Nephron (organoid): ENCODE results near the gene OLIG2.

Experiments used
- H3K27ac Mint-ChIP-seq, 3 experiments: 2 replicates each; pipeline ENCODE4 v1.8.0; 2020; ENCODE audit warnings: mixed read lengths in 3 of 3, mild to moderate bottlenecking in 2 of 3, moderate library complexity in 1 of 3
- H3K27me3 Mint-ChIP-seq: 2 replicates; pipeline ENCODE4 v1.8.0; 2021; ENCODE audit warnings: low read depth, mild to moderate bottlenecking, moderate library complexity, mixed read lengths
- H3K36me3 Mint-ChIP-seq: 2 replicates; pipeline ENCODE4 v1.8.0; 2020; ENCODE audit warnings: low read depth, mixed read lengths
- H3K4me1 Mint-ChIP-seq: 2 replicates; pipeline ENCODE4 v1.8.0; 2020; ENCODE audit warnings: mixed read lengths
- H3K4me3 Mint-ChIP-seq, 3 experiments: 2 replicates each; pipeline ENCODE4 v1.8.0; 2020; ENCODE audit warnings: mild to moderate bottlenecking in 3 of 3, mixed read lengths in 3 of 3, moderate library complexity in 2 of 3
- H3K9me3 Mint-ChIP-seq: 2 replicates; pipeline ENCODE4 v1.8.0; 2020; ENCODE audit warnings: mixed read lengths
- CTCF ChIP-seq, 3 experiments: fragments of 200-600 bp; sonication (generic); IDR thresholded peaks; one replicate each; pipeline ENCODE4 v1.5.0; 2021; ENCODE audit warnings: antibody characterized with exemption in 3 of 3; ENCODE audit not compliant: unreplicated experiment in 3 of 3

The OLIG2 gene

GRCh38 chr21:32981096-32981495 is 44.6 kb upstream of the OLIG2 start:
- H3K27me3 Mint-ChIP-seq, result peaks cover 41% of the 10 kb centered on the region
- H3K4me3 Mint-ChIP-seq, result no peak overlapping the region
- no peak for TF ChIP-seq CTCF (IDR thresholded peaks at IDR 0.05; ENCODE audit: unreplicated experiment in 3 of 3)
- H3K9me3 Mint-ChIP-seq, result no peaks in the 10 kb centered on the region
- H3K4me1 Mint-ChIP-seq, result no peaks in the 10 kb centered on the region
- no peak overlapping the region for H3K27ac Mint-ChIP-seq
- H3K36me3 Mint-ChIP-seq, result no peaks in the 10 kb centered on the region

- H3K4me1 Mint-ChIP-seq, result no peaks in the 10 kb centered on the region
Observed at GRCh38 chr21:32990666-32991065, 35.1 kb upstream of the OLIG2 start.

GRCh38 chr21:32991361-32991760 is 34.4 kb upstream of the OLIG2 start:
- Mint-ChIP-seq H3K4me1 (no peaks in the 10 kb centered on the region), H3K4me3 (no peak overlapping the region), H3K27ac (no peak overlapping the region), H3K27me3 (peaks cover 64% of the 10 kb centered on the region), H3K9me3 (peaks cover 15% of the 10 kb centered on the region), H3K36me3 (no peaks in the 10 kb centered on the region)
- TF ChIP-seq CTCF (IDR thresholded peaks at IDR 0.05; ENCODE audit: unreplicated experiment in 3 of 3), result no peak

More at GRCh38 chr21:32990666-32991065, 35.1 kb upstream of the OLIG2 start:
- Mint-ChIP-seq H3K36me3 (no peaks in the 10 kb centered on the region), H3K9me3 (peaks cover 15% of the 10 kb centered on the region), H3K27ac (no peak overlapping the region), H3K27me3 (peaks cover 64% of the 10 kb centered on the region), H3K4me3 (no peak overlapping the region)
- no peak for TF ChIP-seq CTCF (IDR thresholded peaks at IDR 0.05; ENCODE audit: unreplicated experiment in 3 of 3)

- no peak overlapping the region for H3K4me3 Mint-ChIP-seq
- H3K27ac Mint-ChIP-seq, result no peak overlapping the region
- no peak for TF ChIP-seq CTCF (IDR thresholded peaks at IDR 0.05; ENCODE audit: unreplicated experiment in 3 of 3)
- H3K4me1 Mint-ChIP-seq, result no peaks in the 10 kb centered on the region
- H3K9me3 Mint-ChIP-seq, result peaks cover 14% of the 10 kb centered on the region
- no peaks in the 10 kb centered on the region for H3K36me3 Mint-ChIP-seq
- H3K27me3 Mint-ChIP-seq, result peaks cover 54% of the 10 kb centered on the region
Observed at GRCh38 chr21:32993894-32994293, 31.8 kb upstream of the OLIG2 start.

DNA sequence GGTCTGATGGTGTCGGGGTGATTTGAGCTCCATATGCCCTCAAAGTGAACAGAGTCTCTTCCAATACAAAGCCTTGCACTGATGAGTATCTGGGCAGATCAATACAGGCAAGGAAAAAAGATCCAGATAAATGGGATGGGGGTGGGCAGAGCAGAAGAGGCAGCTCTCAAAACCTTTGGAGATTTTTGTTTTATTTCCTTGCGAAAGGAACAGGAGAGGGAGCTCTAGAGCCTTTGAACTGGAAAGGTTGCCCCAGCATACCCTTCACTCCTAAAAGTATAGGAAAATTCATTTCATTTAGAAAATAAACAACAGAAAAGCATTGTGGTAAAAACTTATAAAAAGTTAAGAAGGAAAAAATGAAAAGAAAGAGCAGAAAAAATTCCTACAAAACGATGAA is 31.4 kb upstream of the OLIG2 start:
- Mint-ChIP-seq H3K27ac (no peak overlapping the region), H3K36me3 (no peaks in the 10 kb centered on the region), H3K9me3 (peaks cover 14% of the 10 kb centered on the region), H3K27me3 (peaks cover 52% of the 10 kb centered on the region), H3K4me1 (no peaks in the 10 kb centered on the region), H3K4me3 (no peak overlapping the region)
- peak in 1 of 3 experiments; percentile 37 for TF ChIP-seq CTCF (IDR thresholded peaks at IDR 0.05; ENCODE audit: unreplicated experiment in 3 of 3)

- Mint-ChIP-seq H3K4me3 (no peak overlapping the region), H3K4me1 (no peaks in the 10 kb centered on the region)
Observed at GRCh38 chr21:33007747-33008146, 18.0 kb upstream of the OLIG2 start.

More at GRCh38 chr21:33007747-33008146, 18.0 kb upstream of the OLIG2 start:
- Mint-ChIP-seq H3K9me3 (peaks cover 2% of the 10 kb centered on the region), H3K27ac (no peak overlapping the region), H3K27me3 (peaks cover 72% of the 10 kb centered on the region), H3K36me3 (no peaks in the 10 kb centered on the region)
- no peak for TF ChIP-seq CTCF (IDR thresholded peaks at IDR 0.05; ENCODE audit: unreplicated experiment in 3 of 3)
